HepG2 (cell line): ENCODE data around the gene CAVIN1. TPM values are rescaled to one million over a fixed set of nuclear protein-coding genes. Genes with fewer than 3 reads are reported as not detected.

Source experiments
- FIP1L1 ChIP-seq: fragments of 200-400 bp; formaldehyde crosslinking; IDR thresholded peaks from 2 replicates; pipeline ENCODE4 v1.6.1; 2018; ENCODE audit warnings: low read depth, mild to moderate bottlenecking, low read length, moderate library complexity, borderline replicate concordance; ENCODE audit not compliant: insufficient read depth
- MBD4 ChIP-seq: IDR thresholded peaks from 2 replicates; pipeline ENCODE4 v1.6.1; 2012; ENCODE audit warnings: low read length, inconsistent platforms, borderline replicate concordance
- PATZ1 ChIP-seq: sonication (generic); formaldehyde crosslinking; IDR thresholded peaks from 2 replicates; pipeline ENCODE4 v1.4.0; 2020; ENCODE audit warnings: missing genetic modification reagents
- PRDM15 ChIP-seq: sonication (generic); formaldehyde crosslinking; IDR thresholded peaks from 2 replicates; pipeline ENCODE4 v1.4.0; 2020; ENCODE audit warnings: missing genetic modification reagents
- RXRB ChIP-seq: IDR thresholded peaks from 2 replicates; pipeline ENCODE4 v1.6.1; 2016; ENCODE audit warnings: borderline replicate concordance, missing genetic modification reagents, missing compliant biosample characterization
- TEF ChIP-seq: sonication (generic); formaldehyde crosslinking; IDR thresholded peaks from 2 replicates; pipeline ENCODE4 v1.5.0; 2020; ENCODE audit warnings: missing genetic modification reagents
- TMF1 ChIP-seq: sonication (generic); formaldehyde crosslinking; IDR thresholded peaks from 2 replicates; pipeline ENCODE4 v1.8.1; 2022; ENCODE audit warnings: low read depth, missing genetic modification reagents
- TOPORS ChIP-seq: sonication (generic); formaldehyde crosslinking; IDR thresholded peaks from 2 replicates; pipeline ENCODE4 v1.8.0; 2023; ENCODE audit warnings: mild to moderate bottlenecking, missing genetic modification reagents
- ZBTB42 ChIP-seq: sonication (generic); formaldehyde crosslinking; IDR thresholded peaks from 2 replicates; pipeline ENCODE4 v1.5.0; 2020; ENCODE audit warnings: mild to moderate bottlenecking, missing genetic modification reagents
- ZNF460 ChIP-seq: sonication (generic); formaldehyde crosslinking; IDR thresholded peaks from 2 replicates; pipeline ENCODE4 v1.5.1; 2020; ENCODE audit warnings: missing genetic modification reagents, mild to moderate bottlenecking, borderline replicate concordance
- ZNF678 ChIP-seq: sonication (generic); formaldehyde crosslinking; IDR thresholded peaks from 2 replicates; pipeline ENCODE4 v1.4.0; 2020; ENCODE audit warnings: mild to moderate bottlenecking, missing genetic modification reagents
- ZNF749 ChIP-seq: sonication (generic); formaldehyde crosslinking; IDR thresholded peaks from 2 replicates; pipeline ENCODE4 v1.8.0; 2022; ENCODE audit warnings: mild to moderate bottlenecking, missing genetic modification reagents, moderate library complexity, borderline replicate concordance
- ZSCAN12 ChIP-seq: sonication (generic); formaldehyde crosslinking; IDR thresholded peaks from 2 replicates; pipeline ENCODE4 v1.9.0; 2021; ENCODE audit warnings: mild to moderate bottlenecking, missing genetic modification reagents
- ZSCAN25 ChIP-seq: sonication (generic); formaldehyde crosslinking; IDR thresholded peaks from 2 replicates; pipeline ENCODE4 v1.8.0; 2022; ENCODE audit warnings: mild to moderate bottlenecking, missing genetic modification reagents
- polyA plus RNA-seq, 8 experiments: library from polyadenylated mRNA; depleted of rRNA in 3 of 8; stranded (reverse) in 7 of 8; unstranded in 1 of 8; fragments of >200 nt; fragmentation: Illumina TruSeq in 4 of 8; extraction: Trizol in 4 of 8; gene quantifications; 2 replicates each; pipeline versions ENCODE4 v1.2.1 to v1.2.3, GENCODE V29; 2011 to 2016; ENCODE audit warnings: low read depth in 4 of 8, missing spikeins in 1 of 8, mixed read lengths in 1 of 8; ENCODE audit not compliant: insufficient read depth in 1 of 8
- total RNA-seq, 5 experiments: library from RNA; depleted of rRNA; stranded (reverse); fragments of >200 nt; fragmentation: Illumina TruSeq; extraction: Trizol; gene quantifications; 2 replicates each; pipeline ENCODE4 v1.2.3, GENCODE V29; 2016; ENCODE audit warnings: low read depth in 1 of 5
- TF ChIP-seq, protein P1 (sequence below): sonication (generic); formaldehyde crosslinking; IDR thresholded peaks from 2 replicates; pipeline ENCODE4 v1.5.0; 2020; ENCODE audit warnings: missing genetic modification reagents
- TF ChIP-seq, protein P2 (sequence below): sonication (generic); formaldehyde crosslinking; IDR thresholded peaks from 2 replicates; pipeline ENCODE4 v1.4.0; 2020; ENCODE audit warnings: low read depth, missing genetic modification reagents
- TF ChIP-seq, protein P3 (sequence below): IDR thresholded peaks from 2 replicates; pipeline ENCODE4 v1.6.1; 2012; ENCODE audit warnings: inconsistent platforms

CAVIN1 gene
- total and polyA plus RNA-seq, 2 of the 13 experiments (the other 11 are each of a cell fraction or from before 2014, with no cell fraction given) = 15.9 to 25.5 TPM

- TF ChIP-seq TOPORS = no peak
- peak; percentile 72; the same call in 1 of the 2 replicates for TF ChIP-seq RXRB
- no peak for TF ChIP-seq ZNF749 (CRISPR knock-in tag)
- no peak for TF ChIP-seq ZSCAN25 (CRISPR knock-in tag)
- TF ChIP-seq ZSCAN12 (CRISPR knock-in tag) = no peak
- peak; percentile 52; the same call in 1 of the 2 replicates for TF ChIP-seq PRDM15 (CRISPR knock-in tag)
- TF ChIP-seq TMF1 = no peak
- TF ChIP-seq PATZ1 (CRISPR knock-in tag) = no peak
- TF ChIP-seq ZNF678 (CRISPR knock-in tag) = no peak
- TF ChIP-seq MBD4 = no peak
- TF ChIP-seq, protein P1, sequence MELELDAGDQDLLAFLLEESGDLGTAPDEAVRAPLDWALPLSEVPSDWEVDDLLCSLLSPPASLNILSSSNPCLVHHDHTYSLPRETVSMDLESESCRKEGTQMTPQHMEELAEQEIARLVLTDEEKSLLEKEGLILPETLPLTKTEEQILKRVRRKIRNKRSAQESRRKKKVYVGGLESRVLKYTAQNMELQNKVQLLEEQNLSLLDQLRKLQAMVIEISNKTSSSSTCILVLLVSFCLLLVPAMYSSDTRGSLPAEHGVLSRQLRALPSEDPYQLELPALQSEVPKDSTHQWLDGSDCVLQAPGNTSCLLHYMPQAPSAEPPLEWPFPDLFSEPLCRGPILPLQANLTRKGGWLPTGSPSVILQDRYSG (CRISPR knock-in tag) = no peak
- TF ChIP-seq ZNF460 (CRISPR knock-in tag) = no peak
- TF ChIP-seq, protein P2, sequence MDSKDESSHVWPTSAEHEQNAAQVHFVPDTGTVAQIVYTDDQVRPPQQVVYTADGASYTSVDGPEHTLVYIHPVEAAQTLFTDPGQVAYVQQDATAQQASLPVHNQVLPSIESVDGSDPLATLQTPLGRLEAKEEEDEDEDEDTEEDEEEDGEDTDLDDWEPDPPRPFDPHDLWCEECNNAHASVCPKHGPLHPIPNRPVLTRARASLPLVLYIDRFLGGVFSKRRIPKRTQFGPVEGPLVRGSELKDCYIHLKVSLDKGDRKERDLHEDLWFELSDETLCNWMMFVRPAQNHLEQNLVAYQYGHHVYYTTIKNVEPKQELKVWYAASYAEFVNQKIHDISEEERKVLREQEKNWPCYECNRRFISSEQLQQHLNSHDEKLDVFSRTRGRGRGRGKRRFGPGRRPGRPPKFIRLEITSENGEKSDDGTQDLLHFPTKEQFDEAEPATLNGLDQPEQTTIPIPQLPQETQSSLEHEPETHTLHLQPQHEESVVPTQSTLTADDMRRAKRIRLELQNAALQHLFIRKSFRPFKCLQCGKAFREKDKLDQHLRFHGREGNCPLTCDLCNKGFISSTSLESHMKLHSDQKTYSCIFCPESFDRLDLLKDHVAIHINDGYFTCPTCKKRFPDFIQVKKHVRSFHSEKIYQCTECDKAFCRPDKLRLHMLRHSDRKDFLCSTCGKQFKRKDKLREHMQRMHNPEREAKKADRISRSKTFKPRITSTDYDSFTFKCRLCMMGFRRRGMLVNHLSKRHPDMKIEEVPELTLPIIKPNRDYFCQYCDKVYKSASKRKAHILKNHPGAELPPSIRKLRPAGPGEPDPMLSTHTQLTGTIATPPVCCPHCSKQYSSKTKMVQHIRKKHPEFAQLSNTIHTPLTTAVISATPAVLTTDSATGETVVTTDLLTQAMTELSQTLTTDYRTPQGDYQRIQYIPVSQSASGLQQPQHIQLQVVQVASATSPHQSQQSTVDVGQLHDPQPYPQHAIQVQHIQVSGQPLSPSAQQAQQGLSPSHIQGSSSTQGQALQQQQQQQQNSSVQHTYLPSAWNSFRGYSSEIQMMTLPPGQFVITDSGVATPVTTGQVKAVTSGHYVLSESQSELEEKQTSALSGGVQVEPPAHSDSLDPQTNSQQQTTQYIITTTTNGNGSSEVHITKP = peak; percentile 64; the same call in 1 of the 2 replicates
- TF ChIP-seq TEF (CRISPR knock-in tag) = no peak
- TF ChIP-seq, protein P3, sequence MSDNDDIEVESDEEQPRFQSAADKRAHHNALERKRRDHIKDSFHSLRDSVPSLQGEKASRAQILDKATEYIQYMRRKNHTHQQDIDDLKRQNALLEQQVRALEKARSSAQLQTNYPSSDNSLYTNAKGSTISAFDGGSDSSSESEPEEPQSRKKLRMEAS = no peak; the same call in 1 of the 2 replicates
- TF ChIP-seq ZBTB42 (CRISPR knock-in tag) = no peak
- TF ChIP-seq FIP1L1 = no peak
Measured at GRCh38 chr17:42428141-42428944, 5.3 kb upstream of the CAVIN1 start (continued).
